Neural cell (in vitro differentiated cells): ENCODE results near the gene AGTPBP1. TPM values are rescaled to one million over a fixed set of nuclear protein-coding genes. Genes with fewer than 3 reads are reported as not detected.

Source experiments
- H2AFZ ChIP-seq: fragments of 200-600, 300-800 bp; sonication (generic), shearing (Covaris generic); 2 replicates; pipeline ENCODE4 v1.6.0; 2014; ENCODE audit warnings: low read depth, mild to moderate bottlenecking, antibody characterized with exemption, low read length, moderate library complexity
- H3F3A ChIP-seq: fragments of 200-600 bp; shearing (Covaris generic); 2 replicates; pipeline ENCODE4 v1.6.1; 2016; ENCODE audit warnings: mild to moderate bottlenecking, moderate library complexity, mixed read lengths, antibody characterized with exemption, low read length; ENCODE audit not compliant: insufficient read depth, poor library complexity, severe bottlenecking
- H3K27ac ChIP-seq: fragments of 200-600, 300-800 bp; sonication (generic), shearing (Covaris generic); 2 replicates; pipeline ENCODE4 v1.5.1; 2014; ENCODE audit warnings: mild to moderate bottlenecking, low read length, moderate library complexity
- H3K27me3 ChIP-seq: fragments of 300-800, 200-600 bp; sonication (generic), shearing (Covaris generic); 2 replicates; pipeline ENCODE4 v1.6.0; 2014; ENCODE audit warnings: mild to moderate bottlenecking, low read depth, low read length, moderate library complexity; ENCODE audit not compliant: insufficient read depth
- H3K36me3 ChIP-seq: fragments of 300-800, 200-600 bp; sonication (generic), shearing (Covaris generic); 2 replicates; pipeline ENCODE4 v1.5.1; 2014; ENCODE audit warnings: mild to moderate bottlenecking, antibody characterized with exemption, low read length, moderate library complexity; ENCODE audit not compliant: insufficient read depth
- H3K4me2 ChIP-seq: fragments of 300-800, 200-600 bp; sonication (generic), shearing (Covaris generic); 2 replicates; pipeline ENCODE4 v1.6.0; 2014; ENCODE audit warnings: mild to moderate bottlenecking, low read length
- H3K4me3 ChIP-seq: fragments of 300-800, 200-600 bp; sonication (generic), shearing (Covaris generic); 2 replicates; pipeline ENCODE4 v1.5.1; 2014; ENCODE audit warnings: mild to moderate bottlenecking, low read length, moderate library complexity
- H3K79me2 ChIP-seq: fragments of 200-600 bp; shearing (Covaris generic); replicated peaks from 2 replicates; pipeline ENCODE4 v1.6.0; 2014; ENCODE audit warnings: mild to moderate bottlenecking, low read length, moderate library complexity; ENCODE audit not compliant: insufficient read depth
- H3K9ac ChIP-seq: fragments of 300-800, 200-600 bp; sonication (generic), shearing (Covaris generic); 2 replicates; pipeline ENCODE4 v1.6.1; 2016; ENCODE audit warnings: mild to moderate bottlenecking, low read length, mixed read lengths
- H3K9me2 ChIP-seq: fragments of 200-600 bp; shearing (Covaris generic); 2 replicates; pipeline ENCODE4 v1.6.1; 2016; ENCODE audit warnings: mild to moderate bottlenecking, low read length, mixed read lengths; ENCODE audit not compliant: insufficient read depth
- H3K9me3 ChIP-seq: fragments of 200-600, 300-800 bp; sonication (generic), shearing (Covaris generic); 2 replicates; pipeline ENCODE4 v1.6.1; 2016; ENCODE audit warnings: mild to moderate bottlenecking, mixed run types, low read length, moderate library complexity, mixed read lengths
- H4K20me1 ChIP-seq: fragments of 200-600 bp; shearing (Covaris generic); 2 replicates; pipeline ENCODE4 v1.6.1; 2016; ENCODE audit warnings: mild to moderate bottlenecking, mixed run types; ENCODE audit not compliant: insufficient read depth
- EP300 ChIP-seq: fragments of 450-650 bp; conservative IDR thresholded peaks from 2 replicates; pipeline ENCODE4 v1.6.1; 2014; ENCODE audit warnings: antibody characterized with exemption, mild to moderate bottlenecking, moderate library complexity; ENCODE audit not compliant: poor library complexity, severe bottlenecking
- EZH2 ChIP-seq: fragments of 200-600, 300-800 bp; shearing (Covaris generic), sonication (generic); IDR thresholded peaks from 2 replicates; pipeline ENCODE4 v1.6.1; 2014; ENCODE audit warnings: antibody characterized with exemption, low read length, borderline replicate concordance, mild to moderate bottlenecking; ENCODE audit not compliant: insufficient read depth, poor library complexity, severe bottlenecking
- MXI1 ChIP-seq: fragments of 450-650 bp; conservative IDR thresholded peaks from 2 replicates; pipeline ENCODE4 v1.6.1; 2014; ENCODE audit warnings: antibody characterized with exemption, mild to moderate bottlenecking; ENCODE audit not compliant: poor library complexity, severe bottlenecking
- POLR2AphosphoS5 ChIP-seq: IDR thresholded peaks from 2 replicates; pipeline ENCODE4 v1.6.1; 2012
- RAD21 ChIP-seq: fragments of 450-650 bp; conservative IDR thresholded peaks from 2 replicates; pipeline ENCODE4 v1.6.1; 2014; ENCODE audit warnings: antibody characterized with exemption, mild to moderate bottlenecking, moderate library complexity
- SMC3 ChIP-seq: fragments of 450-650 bp; conservative IDR thresholded peaks from 2 replicates; pipeline ENCODE4 v1.6.1; 2014; ENCODE audit warnings: antibody characterized with exemption, mild to moderate bottlenecking, moderate library complexity; ENCODE audit not compliant: poor library complexity
- TAF1 ChIP-seq: IDR thresholded peaks from 2 replicates; pipeline ENCODE4 v1.6.1; 2012; ENCODE audit warnings: low read depth
- polyA plus RNA-seq: library from polyadenylated mRNA; depleted of rRNA; stranded (reverse); fragments of >200 nt; gene quantifications from 2 replicates; pipeline ENCODE4 v1.2.3, GENCODE V29; 2014
- TF ChIP-seq, protein P1 (sequence below): IDR thresholded peaks from 2 replicates; pipeline ENCODE4 v1.6.1; 2012; ENCODE audit warnings: borderline replicate concordance
- TF ChIP-seq, protein P2 (sequence below): fragments of 450-650 bp; IDR thresholded peaks from 2 replicates; pipeline ENCODE4 v1.5.1; 2014; ENCODE audit warnings: antibody characterized with exemption, mild to moderate bottlenecking, moderate library complexity; ENCODE audit not compliant: poor library complexity, severe bottlenecking

Gene AGTPBP1
- polyA plus RNA-seq, 1 donor from 2014 or later = 90.7 TPM

GRCh38 chr9:85541876-85542275, 199.9 kb downstream of the AGTPBP1 start:
- H3K27ac ChIP-seq = no peak overlapping the region
- no peaks in the 10 kb centered on the region for H3F3A ChIP-seq
- no peaks in the 10 kb centered on the region for H3K9me3 ChIP-seq
- TF ChIP-seq RAD21 = no peak
- no peak for TF ChIP-seq MXI1
- TF ChIP-seq SMC3 = no peak
- no peak for TF ChIP-seq EP300
- no peak for TF ChIP-seq EZH2
- TF ChIP-seq, protein P1, sequence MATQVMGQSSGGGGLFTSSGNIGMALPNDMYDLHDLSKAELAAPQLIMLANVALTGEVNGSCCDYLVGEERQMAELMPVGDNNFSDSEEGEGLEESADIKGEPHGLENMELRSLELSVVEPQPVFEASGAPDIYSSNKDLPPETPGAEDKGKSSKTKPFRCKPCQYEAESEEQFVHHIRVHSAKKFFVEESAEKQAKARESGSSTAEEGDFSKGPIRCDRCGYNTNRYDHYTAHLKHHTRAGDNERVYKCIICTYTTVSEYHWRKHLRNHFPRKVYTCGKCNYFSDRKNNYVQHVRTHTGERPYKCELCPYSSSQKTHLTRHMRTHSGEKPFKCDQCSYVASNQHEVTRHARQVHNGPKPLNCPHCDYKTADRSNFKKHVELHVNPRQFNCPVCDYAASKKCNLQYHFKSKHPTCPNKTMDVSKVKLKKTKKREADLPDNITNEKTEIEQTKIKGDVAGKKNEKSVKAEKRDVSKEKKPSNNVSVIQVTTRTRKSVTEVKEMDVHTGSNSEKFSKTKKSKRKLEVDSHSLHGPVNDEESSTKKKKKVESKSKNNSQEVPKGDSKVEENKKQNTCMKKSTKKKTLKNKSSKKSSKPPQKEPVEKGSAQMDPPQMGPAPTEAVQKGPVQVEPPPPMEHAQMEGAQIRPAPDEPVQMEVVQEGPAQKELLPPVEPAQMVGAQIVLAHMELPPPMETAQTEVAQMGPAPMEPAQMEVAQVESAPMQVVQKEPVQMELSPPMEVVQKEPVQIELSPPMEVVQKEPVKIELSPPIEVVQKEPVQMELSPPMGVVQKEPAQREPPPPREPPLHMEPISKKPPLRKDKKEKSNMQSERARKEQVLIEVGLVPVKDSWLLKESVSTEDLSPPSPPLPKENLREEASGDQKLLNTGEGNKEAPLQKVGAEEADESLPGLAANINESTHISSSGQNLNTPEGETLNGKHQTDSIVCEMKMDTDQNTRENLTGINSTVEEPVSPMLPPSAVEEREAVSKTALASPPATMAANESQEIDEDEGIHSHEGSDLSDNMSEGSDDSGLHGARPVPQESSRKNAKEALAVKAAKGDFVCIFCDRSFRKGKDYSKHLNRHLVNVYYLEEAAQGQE = no peak
- no peak for TF ChIP-seq TAF1
- TF ChIP-seq, protein P2, sequence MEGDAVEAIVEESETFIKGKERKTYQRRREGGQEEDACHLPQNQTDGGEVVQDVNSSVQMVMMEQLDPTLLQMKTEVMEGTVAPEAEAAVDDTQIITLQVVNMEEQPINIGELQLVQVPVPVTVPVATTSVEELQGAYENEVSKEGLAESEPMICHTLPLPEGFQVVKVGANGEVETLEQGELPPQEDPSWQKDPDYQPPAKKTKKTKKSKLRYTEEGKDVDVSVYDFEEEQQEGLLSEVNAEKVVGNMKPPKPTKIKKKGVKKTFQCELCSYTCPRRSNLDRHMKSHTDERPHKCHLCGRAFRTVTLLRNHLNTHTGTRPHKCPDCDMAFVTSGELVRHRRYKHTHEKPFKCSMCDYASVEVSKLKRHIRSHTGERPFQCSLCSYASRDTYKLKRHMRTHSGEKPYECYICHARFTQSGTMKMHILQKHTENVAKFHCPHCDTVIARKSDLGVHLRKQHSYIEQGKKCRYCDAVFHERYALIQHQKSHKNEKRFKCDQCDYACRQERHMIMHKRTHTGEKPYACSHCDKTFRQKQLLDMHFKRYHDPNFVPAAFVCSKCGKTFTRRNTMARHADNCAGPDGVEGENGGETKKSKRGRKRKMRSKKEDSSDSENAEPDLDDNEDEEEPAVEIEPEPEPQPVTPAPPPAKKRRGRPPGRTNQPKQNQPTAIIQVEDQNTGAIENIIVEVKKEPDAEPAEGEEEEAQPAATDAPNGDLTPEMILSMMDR = no peak
- TF ChIP-seq POLR2AphosphoS5 = no peak
- H3K9me2 ChIP-seq = no peaks in the 10 kb centered on the region
- no peak overlapping the region for H3K4me2 ChIP-seq
- no peak overlapping the region for H2AFZ ChIP-seq
- H3K4me3 ChIP-seq = no peak overlapping the region
- no peaks in the 10 kb centered on the region for H3K36me3 ChIP-seq
- no peaks in the 10 kb centered on the region for H3K79me2 ChIP-seq
- H3K27me3 ChIP-seq = no peaks in the 10 kb centered on the region
- no peak overlapping the region for H3K9ac ChIP-seq
- no peaks in the 10 kb centered on the region for H4K20me1 ChIP-seq

DNA sequence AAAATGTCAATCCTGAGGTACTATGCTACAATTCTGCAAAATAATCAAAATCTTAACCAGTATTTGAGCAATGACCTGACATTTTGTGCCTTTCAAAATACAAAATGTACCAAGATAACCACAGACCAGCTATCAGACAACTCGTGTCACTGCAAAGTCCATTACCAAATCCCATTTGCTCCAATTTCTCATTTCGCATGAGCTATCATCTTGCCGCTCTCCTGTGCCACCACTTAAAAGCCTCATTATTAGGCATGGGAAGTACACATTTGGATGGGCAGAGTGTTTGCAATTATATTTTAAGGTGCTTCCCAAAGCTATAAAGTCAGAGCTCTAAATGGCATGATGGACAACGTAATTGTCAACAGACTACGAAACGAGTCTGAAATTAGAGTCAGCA, 205.2 kb downstream of the AGTPBP1 start:
- no peaks in the 10 kb centered on the region for H3K9me2 ChIP-seq
- TF ChIP-seq RAD21 = no peak
- TF ChIP-seq POLR2AphosphoS5 = no peak
- no peak for TF ChIP-seq EZH2
- TF ChIP-seq SMC3 = no peak
- TF ChIP-seq, protein P1 = no peak
- no peak for TF ChIP-seq EP300
- TF ChIP-seq TAF1 = no peak
- TF ChIP-seq MXI1 = no peak
- TF ChIP-seq, protein P2 = no peak

More for the DNA sequence above, 205.2 kb downstream of the AGTPBP1 start:
- Histone ChIP-seq H3K36me3 (no peaks in the 10 kb centered on the region), H2AFZ (no peak overlapping the region), H3K79me2 (no peaks in the 10 kb centered on the region), H3K27me3 (no peaks in the 10 kb centered on the region), H3K9ac (no peak overlapping the region), H4K20me1 (no peaks in the 10 kb centered on the region), H3F3A (no peaks in the 10 kb centered on the region), H3K4me3 (no peak overlapping the region), H3K4me2 (no peak overlapping the region), H3K9me3 (no peaks in the 10 kb centered on the region), H3K27ac (no peak overlapping the region)
